ENCODE results near the gene NABP2.
"Not testable (repeated sequence)": the region's sequence is repeated elsewhere in the genome, so short reads cannot be mapped to it uniquely, and the experiment has no call there.

NABP2 gene

GRCh38 chr12:56248711-56249110 is 24.6 kb downstream of the NABP2 start:
- DNase-seq = no peak

GRCh38 chr12:56252649-56253048 is 28.5 kb downstream of the NABP2 start:
- no peak for DNase-seq

- DNase-seq = no peak
Measured at GRCh38 chr12:56253091-56253490, 28.9 kb downstream of the NABP2 start.

GRCh38 chr12:56255671-56256070 is 31.5 kb downstream of the NABP2 start:
- no peak for DNase-seq

- DNase-seq = no peak
Measured at GRCh38 chr12:56256326-56256960, 32.3 kb downstream of the NABP2 start.

GRCh38 chr12:56257071-56257470 is 32.9 kb downstream of the NABP2 start:
- DNase-seq = no peak

- peak; percentile 66 for DNase-seq
Measured at GRCh38 chr12:56257491-56258067, 33.4 kb downstream of the NABP2 start.

- DNase-seq = peak; percentile 78
Measured at GRCh38 chr12:56258068-56258819, 34.1 kb downstream of the NABP2 start, which contains the start of gene ANKRD52. Gene ANKRD52 (minus strand): TSS chr12:56258384. CDS start chr12:56258269, 115 bp downstream.

GRCh38 chr12:56258820-56259183 is 34.7 kb downstream of the NABP2 start:
- no peak for DNase-seq

GRCh38 chr12:56260380-56260779 is 36.2 kb downstream of the NABP2 start:
- DNase-seq = no peak

- DNase-seq = no peak
Measured at GRCh38 chr12:56260921-56261320, 36.8 kb downstream of the NABP2 start.

GRCh38 chr12:56261503-56262232 is 37.5 kb downstream of the NABP2 start:
- DNase-seq = no peak

- not testable (repeated sequence) for DNase-seq
Measured at GRCh38 chr12:56262955-56263354, 38.8 kb downstream of the NABP2 start.

GRCh38 chr12:56266068-56266692 is 42.0 kb downstream of the NABP2 start:
- DNase-seq = not testable (repeated sequence)

- DNase-seq = peak; percentile 92
Measured at GRCh38 chr12:56266693-56267442, 42.7 kb downstream of the NABP2 start, which contains the start of gene COQ10A. Gene COQ10A (plus strand): TSS chr12:56266942. CDS start chr12:56267119, 177 bp downstream.

- DNase-seq = no peak
Measured at GRCh38 chr12:56267443-56268071, 43.4 kb downstream of the NABP2 start.

GRCh38 chr12:56271031-56271430 is 46.9 kb downstream of the NABP2 start:
- no peak for DNase-seq

GRCh38 chr12:56272468-56272867 is 48.3 kb downstream of the NABP2 start:
- not testable (repeated sequence) for DNase-seq

GRCh38 chr12:56274299-56274698 is 50.2 kb downstream of the NABP2 start:
- no peak for DNase-seq

- no peak for DNase-seq
Measured at GRCh38 chr12:56278905-56279304, 54.8 kb downstream of the NABP2 start.

All from NCI-H146 (cell line).